ENCODE results near the gene SRM.
"Not testable (repeated sequence)": the region's sequence is repeated elsewhere in the genome, so short reads cannot be mapped to it uniquely, and the experiment has no call there.

SRM gene

GRCh38 chr1:11099310-11100148 lies 39.7 kb upstream of the SRM start, which contains the start of gene EXOSC10:
Gene EXOSC10, minus strand, starts transcription at chr1:11099869. Its CDS starts 38 bp downstream, at chr1:11099831.
- Histone ChIP-seq H3K4me3 (replicated peaks; ENCODE audit: insufficient read depth, low read length) (peak within 1 kb of the TSS; percentile 99), H3K27me3 (ENCODE audit: insufficient read depth, poor library complexity, severe bottlenecking) (no peaks in the 10 kb centered on the region), H3K27ac (replicated peaks) (peak within 1 kb of the TSS; percentile 96)
- TF ChIP-seq CTCF (IDR thresholded peaks at IDR 0.05; ENCODE audit: insufficient read depth, low read length) (no peak), POLR2AphosphoS5 (IDR thresholded peaks at IDR 0.05; ENCODE audit: low read depth) (peak; percentile 65), REST (IDR thresholded peaks at IDR 0.05; ENCODE audit: insufficient replicate concordance, low read depth) (peak; percentile 71), SPI1 (IDR thresholded peaks at IDR 0.05; ENCODE audit: borderline replicate concordance, low read depth) (no peak), GABPA (IDR thresholded peaks at IDR 0.05; ENCODE audit: low read depth) (no peak)
- peak; percentile 85 to 92 for DNase-seq (ENCODE audit: low read depth in 1 of 2, low spot score in 1 of 2)

- H3K27me3 ChIP-seq (ENCODE audit: insufficient read depth, poor library complexity, severe bottlenecking), result no peaks in the 10 kb centered on the region
- peak overlapping the region; percentile 96 for H3K27ac ChIP-seq (replicated peaks)
- peak overlapping the region; percentile 99 for H3K4me3 ChIP-seq (replicated peaks; ENCODE audit: insufficient read depth, low read length)
- TF ChIP-seq SPI1 (IDR thresholded peaks at IDR 0.05; ENCODE audit: borderline replicate concordance, low read depth) (no peak), POLR2AphosphoS5 (IDR thresholded peaks at IDR 0.05; ENCODE audit: low read depth) (no peak), CTCF (IDR thresholded peaks at IDR 0.05; ENCODE audit: insufficient read depth, low read length) (no peak), GABPA (IDR thresholded peaks at IDR 0.05; ENCODE audit: low read depth) (no peak), REST (IDR thresholded peaks at IDR 0.05; ENCODE audit: insufficient replicate concordance, low read depth) (no peak)
- no peak for DNase-seq (ENCODE audit: low read depth in 1 of 2, low spot score in 1 of 2)
These were observed 39.1 kb upstream of the SRM start for GRCh38 chr1:11098931-11099309.

- not testable (repeated sequence) for H3K4me3 ChIP-seq (replicated peaks; ENCODE audit: insufficient read depth, low read length); H3K27ac ChIP-seq (replicated peaks); H3K27me3 ChIP-seq (ENCODE audit: insufficient read depth, poor library complexity, severe bottlenecking); DNase-seq (ENCODE audit: low read depth in 1 of 2, low spot score in 1 of 2)
These were observed 24.0 kb upstream of the SRM start for GRCh38 chr1:11083784-11084183.

GRCh38 chr1:11080931-11081330 lies 21.1 kb upstream of the SRM start:
- no peak overlapping the region for H3K27ac ChIP-seq (replicated peaks)
- TF ChIP-seq CTCF (IDR thresholded peaks at IDR 0.05; ENCODE audit: insufficient read depth, low read length) (no peak), REST (IDR thresholded peaks at IDR 0.05; ENCODE audit: insufficient replicate concordance, low read depth) (no peak), POLR2AphosphoS5 (IDR thresholded peaks at IDR 0.05; ENCODE audit: low read depth) (no peak), SPI1 (IDR thresholded peaks at IDR 0.05; ENCODE audit: borderline replicate concordance, low read depth) (no peak), GABPA (IDR thresholded peaks at IDR 0.05; ENCODE audit: low read depth) (no peak)
- H3K4me3 ChIP-seq (replicated peaks; ENCODE audit: insufficient read depth, low read length), result no peak overlapping the region
- no peaks in the 10 kb centered on the region for H3K27me3 ChIP-seq (ENCODE audit: insufficient read depth, poor library complexity, severe bottlenecking)
- DNase-seq (ENCODE audit: low read depth in 1 of 2, low spot score in 1 of 2), result no peak
